Articular chondrocyte of knee joint (primary cell): ENCODE data around the gene ENHO. TPM values are rescaled to one million over a fixed set of nuclear protein-coding genes. Genes with fewer than 3 reads are reported as not detected.

Experiments used
- small RNA-seq: library from RNA; depleted of rRNA; stranded (forward); fragments of <200 nt; gene quantifications from one replicate; pipeline ENCODE3, GENCODE V24; 2012
- total RNA-seq: library from RNA; depleted of rRNA; stranded (reverse); fragments of >200 nt; gene quantifications from 2 replicates; pipeline ENCODE4 v1.2.3, GENCODE V29; 2012

ENHO gene
- total RNA-seq = 0.32 and 0.39 TPM in 2 replicates

GRCh38 chr9:34522971-34523797 lies at the start of gene ENHO:
ENHO (minus strand) TSS chr9:34522990; CDS start chr9:34521695, 1,295 bp downstream.

Small RNA genes lying within 50 kb of the gene (small RNA-seq; reads per million reads assigned to genes)
- not detected for gene RN7SKP24

Other genes with a start within 250 kb of the ENHO start
- gene KIF24, start 193.7 kb downstream of the ENHO start, total RNA-seq = 2.1 and 2.8 TPM in 2 replicates
- 19.2 and 42.3 TPM in 2 replicates for gene NUDT2, start 193.4 kb downstream of the ENHO start, total RNA-seq
- gene MYORG, start 146.1 kb downstream of the ENHO start, total RNA-seq = 1.6 and 1.7 TPM in 2 replicates
- 6.6 and 7.7 TPM in 2 replicates for gene FAM219A, start 64.4 kb downstream of the ENHO start, total RNA-seq
- gene DNAI1, start 64.2 kb downstream of the ENHO start, total RNA-seq = 0.26 TPM in 1 of 2 replicates, not detected in the other
- not detected in 2 replicates for gene CNTFR, start 66.7 kb upstream of the ENHO start, total RNA-seq
- gene RPP25L, start 89.1 kb upstream of the ENHO start, total RNA-seq = 11.8 and 14.4 TPM in 2 replicates
- 85.2 and 99.0 TPM in 2 replicates for gene DCTN3, start 97.5 kb upstream of the ENHO start, total RNA-seq
- gene ARID3C, start 106.1 kb upstream of the ENHO start, total RNA-seq = 0.26 TPM in 1 of 2 replicates, not detected in the other
- gene SIGMAR1, start 114.8 kb upstream of the ENHO start, total RNA-seq = 57.5 and 61.2 TPM in 2 replicates
- 29.6 and 37.5 TPM in 2 replicates for gene GALT, start 123.7 kb upstream of the ENHO start, total RNA-seq
- gene IL11RA, start 129.2 kb upstream of the ENHO start, total RNA-seq = 34.2 and 40.5 TPM in 2 replicates
- gene CCL27, start 139.7 kb upstream of the ENHO start, total RNA-seq = 0.32 TPM in 1 of 2 replicates, not detected in the other
- gene CCL19, start 168.3 kb upstream of the ENHO start, total RNA-seq = not detected in 2 replicates
- not detected in 2 replicates for gene CCL21, start 187.1 kb upstream of the ENHO start, total RNA-seq